Stimulated activated CD4-positive, alpha-beta T cell treated with anti-CD3 and anti-CD28 coated beads, Interleukin-12 subunit alpha, Interleukin-12 subunit beta, amount 100 ng/mL, for 48 hours (primary cell): ENCODE data around the gene TLE5.
"Not testable (repeated sequence)": the region's sequence is repeated elsewhere in the genome, so short reads cannot be mapped to it uniquely, and the experiment has no call there.

Source experiments
- DNase-seq, 3 donors: peaks; one replicate each; pipeline ENCODE4 v3.0.0-alpha.2; 2020; ENCODE audit warnings: low read depth in 2 of 3, low spot score in 1 of 3

The TLE5 gene

DNA sequence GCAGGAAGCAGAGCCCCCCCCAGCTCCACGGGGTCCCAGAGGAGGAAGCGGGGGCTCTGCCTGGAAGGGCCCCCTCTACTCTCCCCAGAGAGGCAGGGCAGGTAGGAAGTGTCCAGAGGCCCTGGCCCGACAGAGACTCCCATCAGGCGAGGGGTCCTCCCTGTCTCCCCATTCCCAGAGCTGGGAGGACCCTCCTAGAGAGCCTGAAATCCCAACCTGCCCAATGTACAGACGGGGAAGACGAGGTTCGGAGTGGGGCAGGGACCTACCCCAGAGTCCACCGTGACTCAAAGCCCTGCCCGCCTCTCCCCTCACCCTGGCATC is 34.4 kb downstream of the TLE5 start:
- DNase-seq = no peak

DNA sequence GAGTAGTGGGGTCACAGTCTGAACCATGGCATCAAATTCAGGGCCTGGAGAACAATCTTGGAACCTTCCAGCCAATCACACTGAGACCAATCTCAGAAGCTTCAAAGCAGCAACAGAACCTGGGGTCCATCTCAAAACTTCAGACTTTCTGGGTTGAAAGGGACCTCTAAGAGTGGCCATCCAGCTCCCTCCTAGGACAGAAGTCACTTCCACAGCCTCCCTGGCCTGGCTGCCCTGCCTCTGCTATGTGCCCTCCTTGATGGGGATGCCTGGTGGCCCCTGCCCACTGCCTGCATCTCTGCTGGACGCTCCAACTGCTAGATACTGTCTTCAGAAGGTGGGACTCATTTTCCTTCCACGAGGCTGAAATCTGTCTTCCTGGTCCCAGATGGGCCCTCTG is 35.0 kb downstream of the TLE5 start:
- DNase-seq = no peak

DNA sequence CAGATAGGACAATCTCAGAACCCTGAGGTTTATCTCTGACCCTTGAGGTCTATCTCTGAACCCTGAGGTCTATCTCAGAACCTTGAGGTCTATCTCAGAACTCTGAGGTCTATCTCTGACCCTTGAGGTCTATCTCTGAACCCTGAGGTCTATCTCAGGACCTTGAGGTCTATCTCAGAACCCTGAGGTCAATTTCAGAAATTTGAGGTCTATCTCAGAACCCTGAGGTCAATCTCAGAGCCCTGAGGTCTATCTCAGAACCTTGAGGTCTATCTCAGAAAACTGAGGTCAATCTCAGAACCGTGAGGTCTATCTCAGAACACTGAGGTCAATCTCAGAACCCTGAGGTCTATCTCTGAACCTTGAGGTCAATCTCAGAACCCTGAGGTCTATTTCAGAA is 35.5 kb downstream of the TLE5 start:
- DNase-seq = no peak

DNA sequence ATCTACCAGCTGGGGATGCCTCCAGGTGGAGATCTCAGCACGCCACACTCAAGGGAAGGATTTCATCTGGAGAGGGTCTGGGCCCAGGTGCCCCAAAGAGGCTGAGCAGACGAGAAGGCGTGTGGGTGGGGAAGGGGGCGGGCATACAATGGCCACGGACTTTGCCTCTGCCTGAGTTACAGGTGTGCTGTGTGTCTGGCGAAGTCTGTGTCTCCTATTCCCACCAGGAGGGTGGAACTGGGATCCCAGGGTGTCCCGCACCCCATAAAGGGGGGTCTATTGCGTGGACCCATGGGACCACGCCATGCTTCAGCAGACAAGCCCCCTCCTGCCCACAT is 36.8 kb downstream of the TLE5 start:
- DNase-seq = no peak

DNA sequence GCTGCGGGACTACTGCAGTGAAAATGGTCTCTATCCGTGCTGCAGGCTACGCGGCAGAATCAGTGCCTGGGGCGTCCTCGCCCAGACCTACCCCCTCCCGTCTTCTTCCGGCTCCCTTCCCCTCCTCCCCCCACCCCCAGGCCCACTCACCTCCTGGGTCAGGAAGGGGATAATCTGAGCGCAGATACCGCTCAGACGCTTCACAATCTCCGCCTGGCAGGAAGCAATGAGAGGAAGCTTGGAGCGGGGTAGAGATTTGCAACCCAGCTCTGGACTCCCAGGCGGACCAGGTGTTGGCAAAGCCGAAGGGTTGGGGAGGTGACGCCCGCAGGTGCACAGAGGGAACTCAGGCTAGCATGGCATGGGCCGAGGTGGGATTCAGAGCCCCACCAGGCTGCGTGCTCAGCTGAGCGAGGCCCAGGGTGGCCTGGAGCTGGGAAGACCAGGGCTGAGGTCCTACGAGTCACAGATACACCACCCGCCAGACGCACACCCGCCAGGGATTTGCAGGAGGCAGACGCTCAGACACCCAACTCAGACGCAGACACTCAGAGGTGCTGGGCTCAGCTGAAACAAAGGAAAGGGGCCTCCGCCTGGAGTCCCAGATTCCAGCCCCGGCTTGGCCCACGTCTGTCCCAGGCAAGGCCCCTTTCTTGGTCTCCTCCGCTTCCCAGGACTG is 37.3 kb downstream of the TLE5 start:
- DNase-seq = no peak

DNA sequence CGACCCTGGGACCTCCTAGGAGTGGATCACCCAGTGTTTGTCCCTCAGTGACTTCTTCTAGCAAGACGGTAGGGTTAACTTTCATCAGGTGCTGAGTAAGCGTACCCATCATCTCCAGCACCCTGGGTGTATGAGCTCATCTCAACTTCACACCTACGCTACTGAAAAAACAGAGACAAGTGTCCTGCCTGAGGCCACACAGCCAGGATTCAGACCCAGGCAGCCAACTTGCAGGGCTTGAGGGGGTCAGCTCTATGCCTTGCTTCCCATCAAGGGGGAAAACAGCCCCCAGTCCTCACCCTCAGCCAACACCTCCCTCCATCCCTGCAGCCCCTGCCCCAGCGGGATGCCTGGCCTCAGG is 37.8 kb downstream of the TLE5 start:
- peak in 1 of 3 donors; percentile 35 for DNase-seq

DNA sequence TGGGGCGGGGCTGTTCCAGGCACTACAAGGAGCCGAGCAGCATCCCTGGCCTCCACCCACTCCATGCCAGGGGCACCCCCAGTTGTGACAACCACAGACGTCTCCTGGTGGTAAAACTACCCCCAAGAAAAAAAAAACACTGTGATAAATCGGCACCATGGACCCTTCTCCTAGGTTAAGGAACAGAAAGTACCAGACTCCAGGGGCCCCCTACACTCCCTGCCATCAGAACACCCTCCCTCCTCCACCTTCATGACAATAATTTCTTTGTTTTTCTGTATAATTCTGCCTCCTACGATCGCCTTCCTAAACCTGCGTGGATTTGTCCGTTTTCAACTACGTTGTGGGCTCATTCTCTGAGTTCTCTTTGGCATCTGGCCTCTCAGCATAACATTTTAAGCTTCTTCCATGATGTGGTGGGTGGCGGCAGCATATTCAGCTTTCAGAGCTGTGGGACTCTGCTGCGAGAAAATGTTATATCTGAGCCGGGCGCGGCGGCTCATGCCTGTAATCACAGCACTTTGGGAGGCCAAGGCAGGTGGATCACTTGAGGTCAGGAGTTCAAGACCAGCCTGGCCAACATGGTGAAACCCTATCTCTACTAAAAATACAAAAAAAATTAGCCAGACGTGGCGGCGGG is 41.9 kb downstream of the TLE5 start:
- DNase-seq = no peak

DNA sequence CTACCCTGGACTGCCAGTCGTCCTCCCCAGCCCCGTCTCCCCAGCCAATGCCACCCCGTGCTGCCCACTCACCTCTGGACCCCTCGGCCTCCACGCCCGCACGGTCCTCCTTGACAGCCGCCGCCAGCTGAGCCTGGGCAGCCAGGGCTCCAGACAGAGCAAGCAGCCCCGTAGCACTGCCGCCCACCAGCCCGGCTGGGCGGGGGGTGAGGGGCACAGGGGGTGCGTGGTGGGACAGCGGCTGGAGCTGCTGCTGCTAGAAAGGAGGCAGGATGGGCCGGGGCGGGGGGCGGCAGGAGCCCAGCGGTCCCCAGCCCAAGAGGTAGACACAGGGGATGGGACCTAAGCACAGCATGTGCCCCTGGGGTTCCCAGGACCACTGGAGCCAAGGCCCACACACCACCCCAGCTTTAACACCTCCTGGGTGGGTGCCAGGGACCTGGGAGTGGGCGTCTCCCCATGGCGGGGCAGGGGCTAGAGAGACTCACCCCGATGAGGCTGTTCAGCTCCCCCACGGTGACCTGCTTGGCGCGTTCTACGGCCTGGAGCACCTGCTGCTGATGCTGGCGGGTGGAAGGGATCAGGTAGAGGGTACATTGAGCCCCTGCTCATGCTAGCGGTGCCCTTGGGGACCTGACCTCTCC is 43.0 kb downstream of the TLE5 start:
- DNase-seq = no peak

DNA sequence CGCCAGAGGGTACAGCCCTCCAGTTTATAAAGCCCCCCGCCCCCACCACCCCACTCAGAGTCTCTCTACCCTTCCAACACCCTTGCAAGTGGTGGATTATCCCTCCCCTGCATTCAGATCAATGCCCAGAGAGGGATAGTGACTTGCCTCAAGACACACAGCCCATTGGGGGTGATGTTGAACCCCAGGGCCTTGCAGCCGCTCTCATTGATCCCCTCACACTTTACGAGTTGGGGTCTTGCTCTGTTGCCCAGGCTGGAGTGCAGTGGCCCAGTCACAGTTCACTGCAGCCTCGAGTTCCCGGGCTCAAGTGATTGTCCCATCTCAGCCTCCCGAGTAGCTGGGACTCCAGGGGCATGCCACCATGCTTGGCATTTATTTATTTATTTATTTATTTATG is 44.4 kb downstream of the TLE5 start:
- no peak for DNase-seq

DNA sequence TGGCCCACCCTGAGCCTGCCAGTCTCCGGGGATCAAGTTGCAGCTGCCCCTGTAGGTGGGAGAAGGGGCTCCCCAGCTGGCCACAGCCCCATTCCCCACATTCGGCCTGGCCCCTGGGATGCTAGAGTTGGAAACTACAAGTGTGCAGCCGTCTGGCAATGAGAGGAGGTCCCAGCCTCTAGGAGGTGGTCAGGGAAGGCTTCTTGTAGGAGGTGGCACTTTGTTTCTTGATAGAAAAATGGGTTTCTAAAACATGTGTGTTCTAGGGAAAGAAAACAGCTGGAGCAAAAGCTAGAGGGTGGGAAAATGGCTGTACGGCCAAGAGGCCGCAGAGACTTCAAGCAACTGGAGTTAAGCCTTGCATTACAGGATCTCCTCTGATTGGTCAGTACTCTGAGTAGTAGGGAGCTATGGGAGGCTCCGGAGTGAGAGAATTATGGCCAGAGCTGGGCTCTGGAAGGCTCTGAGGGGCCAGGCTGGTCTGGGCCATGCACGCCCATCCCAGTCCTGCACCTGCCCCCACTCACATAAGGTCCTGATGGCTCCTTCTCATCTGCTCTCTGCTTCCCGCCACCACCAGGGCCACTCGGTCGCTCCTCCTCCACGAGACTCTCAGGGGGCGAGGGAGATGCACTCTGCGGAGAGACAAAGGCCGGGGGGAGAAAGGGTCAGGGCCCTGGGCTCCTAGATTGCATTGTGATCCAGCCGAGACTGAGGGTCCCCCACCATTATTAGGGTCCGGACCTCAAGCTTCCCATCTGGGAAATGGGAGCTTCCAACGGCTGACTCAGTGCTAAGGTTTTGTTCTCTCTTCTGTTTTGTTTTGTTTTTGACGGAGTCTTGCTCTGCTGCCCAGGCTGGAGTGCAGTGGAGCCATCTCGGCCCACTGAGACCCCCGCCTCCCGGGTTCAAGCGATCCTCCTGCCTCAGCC is 46.9 kb downstream of the TLE5 start:
- DNase-seq = no peak

DNA sequence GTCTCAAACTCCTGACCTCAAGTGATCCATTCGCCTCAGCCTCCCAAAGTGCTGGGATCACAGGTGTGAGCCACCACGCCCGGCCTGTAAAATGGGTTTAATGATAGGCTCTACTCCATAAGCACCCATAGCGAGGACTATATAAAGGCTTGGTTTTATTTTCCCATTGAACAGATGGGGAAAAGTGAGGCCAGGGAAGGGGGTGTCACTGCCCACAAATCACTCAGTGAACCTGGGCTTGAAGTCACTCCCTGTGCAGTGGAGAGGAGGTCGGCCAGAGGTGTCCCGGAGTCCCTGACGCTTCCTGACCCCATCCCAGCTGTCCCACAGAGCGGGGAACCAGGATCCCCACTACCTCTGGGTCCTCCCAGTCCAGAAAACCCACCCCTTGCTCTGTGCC is 48.2 kb downstream of the TLE5 start:
- no peak for DNase-seq

DNA sequence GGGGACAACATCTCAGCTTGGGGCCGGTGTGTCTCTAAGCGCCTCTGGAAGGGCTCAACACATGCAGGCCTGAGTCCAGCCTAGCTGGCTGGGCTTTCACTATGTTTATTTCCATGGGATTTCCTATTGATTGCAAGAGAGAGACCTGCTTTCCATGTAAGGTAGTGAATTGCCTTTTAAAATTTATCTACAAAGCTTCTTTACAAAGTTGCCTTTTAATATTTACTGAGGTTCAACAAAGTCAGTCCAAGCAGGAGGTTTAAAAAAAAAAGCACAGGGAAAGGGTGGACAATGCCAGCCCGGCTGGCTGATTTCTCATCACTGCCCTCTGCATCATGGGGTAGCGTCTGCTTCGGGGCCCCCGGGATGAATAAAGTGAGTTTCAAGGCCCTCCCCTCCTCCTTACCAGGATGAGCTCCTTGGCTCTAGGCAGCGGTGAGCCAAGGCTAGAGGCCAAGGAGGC is 49.0 kb downstream of the TLE5 start:
- DNase-seq = no peak

DNA sequence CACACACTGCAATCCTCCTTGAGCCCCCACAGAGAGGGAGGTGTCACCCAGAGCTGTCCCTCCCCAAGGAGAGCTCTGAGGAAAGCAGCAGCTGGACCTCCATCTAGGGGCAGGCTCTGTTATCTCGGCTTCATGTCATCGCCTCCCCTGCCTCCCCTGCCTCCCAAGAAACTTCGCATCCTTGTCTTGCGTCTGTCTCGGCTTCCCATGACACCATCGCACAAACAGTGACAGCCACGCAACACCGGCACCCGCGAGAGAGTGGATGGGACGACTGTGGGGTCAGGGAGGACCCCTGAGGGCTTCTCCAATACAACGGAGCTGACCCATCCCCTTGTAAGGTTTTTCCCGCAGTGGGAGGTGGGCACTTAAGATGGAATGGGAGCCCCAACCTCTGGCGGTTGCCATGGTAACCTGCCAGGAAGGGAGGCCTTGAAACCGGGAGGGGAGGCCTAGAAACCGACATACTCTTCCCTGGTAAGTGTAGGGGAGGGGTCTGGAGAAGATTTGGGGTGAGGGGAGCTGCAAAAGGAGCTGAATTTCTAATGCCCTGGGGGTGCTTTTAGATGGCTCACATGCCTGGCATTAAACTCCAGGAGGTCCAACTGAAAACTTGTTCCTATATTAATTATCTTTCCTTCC is 49.6 kb downstream of the TLE5 start:
- DNase-seq = no peak

DNA sequence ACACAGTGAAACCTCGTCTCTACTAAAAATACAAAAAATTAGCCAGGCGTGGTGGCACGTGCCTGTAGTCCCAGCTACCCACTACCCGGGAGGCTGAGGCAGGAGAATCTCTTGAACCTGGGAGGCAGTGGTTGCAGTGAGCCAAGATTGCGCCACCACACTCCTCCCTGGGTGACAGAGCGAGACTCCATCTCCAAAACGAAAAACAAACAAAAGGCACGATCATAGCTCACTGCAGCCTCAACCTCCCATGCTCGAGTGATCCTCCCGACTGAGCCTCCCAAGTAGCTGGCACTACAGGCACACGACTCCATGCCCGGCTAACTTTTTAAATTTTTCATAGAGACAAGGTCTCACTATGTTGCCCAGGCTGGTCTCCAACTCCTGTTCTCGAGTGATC is 50.2 kb downstream of the TLE5 start:
- not testable (repeated sequence) for DNase-seq

DNA sequence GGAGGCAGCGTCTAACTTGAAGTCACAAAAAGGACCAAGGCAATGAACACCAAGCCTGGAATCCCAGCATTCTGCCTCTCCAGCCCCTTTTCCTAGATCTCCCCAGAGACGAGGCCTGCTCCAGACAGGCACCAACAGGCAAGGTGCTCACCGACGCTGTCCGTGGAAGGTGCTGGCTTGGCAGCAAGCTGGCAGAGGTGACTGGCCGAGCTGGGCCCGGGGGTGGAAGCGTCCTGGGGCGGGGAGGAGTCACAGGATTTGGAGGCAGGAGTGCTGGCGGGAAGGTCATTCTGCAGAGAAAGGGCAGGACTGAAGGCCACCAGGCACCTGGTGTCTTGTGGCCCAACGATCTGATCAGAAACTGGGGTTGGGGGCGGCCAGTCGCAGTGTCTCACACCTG is 51.4 kb downstream of the TLE5 start:
- no peak for DNase-seq

DNA sequence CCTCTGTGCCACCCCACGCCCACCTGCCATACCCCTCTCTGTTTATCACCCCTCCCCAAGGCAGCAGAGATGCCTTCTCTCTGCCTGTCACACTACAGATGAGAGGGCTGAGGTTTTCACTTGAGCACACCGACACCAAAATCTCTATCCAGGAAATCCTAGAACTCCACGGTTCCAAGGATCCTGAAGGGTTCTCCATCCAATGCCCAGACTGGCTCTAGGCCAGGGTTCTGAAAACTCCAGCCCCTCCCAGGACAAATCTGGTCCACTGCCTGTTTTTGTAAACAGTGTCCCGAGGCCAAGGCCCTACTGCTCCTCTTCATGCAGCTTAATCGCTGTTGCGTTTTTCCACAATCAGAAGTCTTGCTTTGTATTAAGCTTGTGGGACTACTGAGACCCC is 53.3 kb downstream of the TLE5 start:
- DNase-seq = no peak

DNA sequence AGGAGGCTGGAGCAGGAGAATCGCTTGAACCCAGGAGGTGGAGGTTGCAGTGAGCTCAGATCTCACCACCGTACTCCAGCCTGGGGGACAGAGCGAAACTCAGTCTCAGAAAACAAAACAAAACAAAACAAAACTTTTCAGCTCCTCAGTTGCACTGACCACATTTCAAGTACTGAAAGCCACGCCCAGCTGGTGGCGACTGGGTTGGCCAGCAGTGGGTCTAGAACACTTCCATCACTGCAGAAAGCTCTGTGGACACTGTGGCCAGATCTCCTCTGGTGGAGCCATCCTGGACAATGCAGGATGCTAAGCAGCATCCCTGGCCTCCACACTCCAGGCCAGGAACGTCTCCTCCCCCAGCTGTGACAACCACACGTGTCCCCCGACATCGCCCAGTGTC is 54.3 kb downstream of the TLE5 start:
- DNase-seq = no peak

DNA sequence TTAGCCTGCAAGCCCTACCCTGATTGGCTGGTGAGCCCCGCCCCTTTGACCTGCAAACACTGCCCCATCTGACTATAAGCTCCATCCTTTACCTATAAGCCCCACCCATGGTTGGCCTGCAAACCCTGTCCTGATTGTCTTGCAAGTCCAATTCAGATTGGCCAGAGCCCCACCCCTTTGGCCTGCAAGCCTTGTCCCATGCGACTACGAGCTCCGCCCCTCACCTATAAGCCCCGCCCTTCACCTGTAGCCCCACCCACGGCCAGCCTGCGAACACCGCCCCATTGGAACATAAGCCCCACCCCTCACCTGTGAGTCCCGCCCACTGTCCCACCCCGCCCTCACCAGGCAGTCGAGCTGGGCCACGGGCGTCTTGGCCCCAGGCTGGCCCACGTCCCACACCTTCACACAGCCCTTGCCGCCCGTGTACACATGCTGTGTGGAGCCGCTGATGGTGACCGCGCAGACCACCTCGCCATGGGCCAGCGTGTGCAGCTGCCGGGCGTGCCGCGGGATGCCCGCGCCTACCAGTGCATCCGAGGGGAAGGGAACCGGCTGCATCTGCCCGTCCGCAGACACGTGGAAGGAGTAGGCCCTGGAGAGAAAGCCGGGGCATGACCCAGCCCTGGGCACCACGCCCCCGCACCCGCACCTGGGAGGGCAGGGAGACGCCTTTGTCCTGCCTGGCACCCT is 56.1 kb downstream of the TLE5 start:
- peak in 2 of 3 donors; percentile 15 to 25 for DNase-seq

DNA sequence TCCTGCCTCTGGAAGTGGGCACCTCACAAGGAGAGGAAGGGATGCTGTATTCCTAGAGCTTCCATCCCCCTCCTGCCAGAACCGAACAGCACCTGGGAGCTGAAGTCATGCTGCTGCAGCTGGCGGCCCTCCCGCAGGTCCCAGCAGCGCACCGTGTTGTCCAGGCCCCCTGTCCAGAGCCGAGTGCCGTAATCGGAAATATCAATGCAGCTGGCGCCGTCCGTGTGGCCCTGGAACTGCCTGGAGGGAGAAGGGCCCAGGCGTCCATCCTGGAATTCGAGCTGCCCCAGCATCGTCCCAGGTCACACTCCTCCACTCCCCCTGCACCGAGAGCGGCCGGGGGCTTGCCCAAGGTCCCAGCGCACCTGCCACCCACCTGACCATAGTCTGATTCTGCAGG is 57.0 kb downstream of the TLE5 start:
- no peak for DNase-seq

DNA sequence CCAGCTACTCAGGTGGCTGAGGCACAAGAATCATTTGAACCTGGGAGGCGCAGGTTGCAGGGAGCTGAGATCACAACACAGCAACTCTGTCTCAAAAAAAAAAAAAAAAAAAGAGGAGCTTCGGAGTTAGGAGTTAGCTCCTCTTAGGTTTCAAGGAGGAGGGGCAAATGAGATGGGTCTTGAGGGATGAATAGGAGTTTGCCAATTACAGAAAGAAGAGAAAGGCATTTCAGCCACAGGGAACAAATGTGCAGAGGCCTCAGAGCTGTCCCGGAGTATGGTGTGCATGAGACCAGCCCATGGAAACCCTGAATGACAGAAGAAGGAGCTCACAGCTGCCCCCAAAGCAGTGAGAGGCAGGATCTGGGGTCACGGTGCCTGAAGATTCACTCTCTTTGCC is 57.8 kb downstream of the TLE5 start:
- DNase-seq = no peak

DNA sequence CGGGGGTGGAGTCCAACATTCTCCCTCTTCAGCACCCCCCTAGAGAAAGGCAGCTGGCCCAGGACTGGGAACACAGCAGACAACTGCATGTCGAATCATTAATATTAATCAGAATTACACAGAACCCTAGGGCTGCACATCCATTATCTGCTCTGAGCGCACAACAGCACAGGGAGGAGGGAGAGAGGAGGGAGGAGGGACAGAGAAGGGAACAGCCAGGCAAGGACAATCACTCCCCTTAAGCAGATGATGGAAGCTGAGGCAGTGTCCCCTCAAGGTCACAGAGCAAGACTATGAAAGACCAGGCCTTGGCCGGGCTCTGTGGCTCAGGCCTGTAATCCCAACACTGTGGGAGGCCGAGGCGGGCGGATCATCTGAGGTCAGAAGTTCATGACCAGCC is 59.2 kb downstream of the TLE5 start:
- DNase-seq = no peak
